Stimulated activated naive CD4-positive, alpha-beta T cell treated with Interleukin-2 at 50 U/mL for 16 hours (primary cell): Measurements from ENCODE around the gene MRPL55.
"Not testable (repeated sequence)": the region's sequence is repeated elsewhere in the genome, so short reads cannot be mapped to it uniquely, and the experiment has no call there.

Experiments used
- DNase-seq: peaks from one replicate; lab custom pipeline; 2025; lab: John Stamatoyannopoulos, UW

The MRPL55 gene

GRCh38 chr1:228122921-228123441 lies 13.9 kb upstream of the MRPL55 start:
- no peak for DNase-seq

GRCh38 chr1:228120857-228121489 lies 11.9 kb upstream of the MRPL55 start:
- DNase-seq = no peak

GRCh38 chr1:228120351-228120750 lies 11.3 kb upstream of the MRPL55 start:
- no peak for DNase-seq

GRCh38 chr1:228118040-228118439 lies 8.9 kb upstream of the MRPL55 start:
- DNase-seq = no peak

- DNase-seq = no peak
Measured at GRCh38 chr1:228117335-228117734, 8.2 kb upstream of the MRPL55 start.

GRCh38 chr1:228114827-228115226 lies 5.7 kb upstream of the MRPL55 start:
- DNase-seq = no peak

- no peak for DNase-seq
Measured at GRCh38 chr1:228112617-228113016, 3.5 kb upstream of the MRPL55 start.

- no peak for DNase-seq
Measured at GRCh38 chr1:228112167-228112566, 3.1 kb upstream of the MRPL55 start.

- DNase-seq = not testable (repeated sequence)
Measured at GRCh38 chr1:228111315-228111714, 2.2 kb upstream of the MRPL55 start.

GRCh38 chr1:228110556-228110955 lies 1.5 kb upstream of the MRPL55 start:
- no peak for DNase-seq

- DNase-seq = no peak
Measured at GRCh38 chr1:228109962-228110488, 926 bp upstream of the MRPL55 start.

GRCh38 chr1:228108742-228109072 lies 392 bp downstream of the MRPL55 start:
- DNase-seq = no peak

GRCh38 chr1:228108055-228108690 lies 926 bp downstream of the MRPL55 start:
- no peak for DNase-seq

GRCh38 chr1:228107636-228108035 lies 1.5 kb downstream of the MRPL55 start:
- no peak for DNase-seq

GRCh38 chr1:228106800-228107054 lies 2.4 kb downstream of the MRPL55 start:
- no peak for DNase-seq

- DNase-seq = no peak
Measured at GRCh38 chr1:228105996-228106799, 2.9 kb downstream of the MRPL55 start.

- DNase-seq = no peak
Measured at GRCh38 chr1:228105270-228105995, 3.7 kb downstream of the MRPL55 start.

- no peak for DNase-seq
Measured at GRCh38 chr1:228104526-228105269, 4.4 kb downstream of the MRPL55 start.

GRCh38 chr1:228102791-228103620 lies 6.1 kb downstream of the MRPL55 start, which contains the start of gene C1orf35:
C1orf35 (minus strand) TSS chr1:228103325; CDS start chr1:228103227, 98 bp downstream.
- peak; percentile 93 for DNase-seq

GRCh38 chr1:228101994-228102790 lies 6.9 kb downstream of the MRPL55 start:
- peak; percentile 58 for DNase-seq
